RCC 7860 (cell line): ENCODE data around the gene SAMD4B.

Source experiments
- DNase-seq: peaks from one replicate; pipeline ENCODE4 v3.0.0-alpha.2; 2015; ENCODE audit warnings: low spot score
- FAIRE-seq: peaks from 2 replicates; lab custom pipeline; 2012; peaks lifted over from hg19 to GRCh38; lab: Jason Lieb, UNC

Gene SAMD4B

DNA sequence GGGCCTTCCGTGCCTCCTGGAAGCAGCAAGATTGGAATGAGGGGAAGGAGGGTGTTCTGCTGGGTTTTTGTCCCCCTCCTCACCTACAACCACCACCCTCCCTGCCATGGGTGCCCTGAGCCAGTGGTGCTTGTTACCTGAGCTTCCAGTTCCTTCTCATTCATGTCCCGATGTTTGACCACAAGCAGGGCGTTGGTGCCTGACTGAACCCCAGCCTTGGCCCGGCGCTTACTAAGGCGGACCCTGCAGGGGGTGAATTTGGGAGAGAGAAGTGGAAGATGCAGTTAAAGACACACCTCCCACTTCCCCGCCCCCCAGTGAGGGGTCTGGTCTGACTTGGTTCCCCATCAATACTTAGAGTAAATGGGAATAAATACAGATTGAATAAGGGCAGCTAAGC lies 44.3 kb downstream of the SAMD4B start:
- no peak for DNase-seq
- no peak for FAIRE-seq

DNA sequence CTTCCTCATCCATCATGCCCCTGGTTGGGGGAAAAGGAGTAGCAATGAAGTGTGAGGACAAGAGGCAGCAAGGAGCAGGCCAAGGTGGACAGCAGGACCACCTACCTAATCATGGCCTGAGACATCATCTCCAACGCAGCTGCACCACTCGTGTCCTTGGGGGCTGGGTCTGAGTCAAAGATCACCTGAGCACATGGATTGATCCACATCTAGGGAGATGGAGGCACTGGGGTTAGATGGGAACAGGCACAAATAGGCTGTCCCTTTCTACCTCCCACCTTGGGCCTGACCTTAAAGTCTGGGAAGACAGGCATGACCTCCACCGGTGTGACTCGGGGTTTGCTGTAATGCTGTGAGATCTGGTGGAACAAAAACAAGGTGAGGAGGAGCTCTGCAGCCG lies 46.4 kb downstream of the SAMD4B start:
- DNase-seq (no peak), FAIRE-seq (no peak)

GRCh38 chr19:39389631-39390414 lies 47.6 kb downstream of the SAMD4B start:
- DNase-seq (no peak), FAIRE-seq (no peak)

GRCh38 chr19:39390451-39390750 lies 48.2 kb downstream of the SAMD4B start:
- no peak for FAIRE-seq
- DNase-seq = no peak

DNA sequence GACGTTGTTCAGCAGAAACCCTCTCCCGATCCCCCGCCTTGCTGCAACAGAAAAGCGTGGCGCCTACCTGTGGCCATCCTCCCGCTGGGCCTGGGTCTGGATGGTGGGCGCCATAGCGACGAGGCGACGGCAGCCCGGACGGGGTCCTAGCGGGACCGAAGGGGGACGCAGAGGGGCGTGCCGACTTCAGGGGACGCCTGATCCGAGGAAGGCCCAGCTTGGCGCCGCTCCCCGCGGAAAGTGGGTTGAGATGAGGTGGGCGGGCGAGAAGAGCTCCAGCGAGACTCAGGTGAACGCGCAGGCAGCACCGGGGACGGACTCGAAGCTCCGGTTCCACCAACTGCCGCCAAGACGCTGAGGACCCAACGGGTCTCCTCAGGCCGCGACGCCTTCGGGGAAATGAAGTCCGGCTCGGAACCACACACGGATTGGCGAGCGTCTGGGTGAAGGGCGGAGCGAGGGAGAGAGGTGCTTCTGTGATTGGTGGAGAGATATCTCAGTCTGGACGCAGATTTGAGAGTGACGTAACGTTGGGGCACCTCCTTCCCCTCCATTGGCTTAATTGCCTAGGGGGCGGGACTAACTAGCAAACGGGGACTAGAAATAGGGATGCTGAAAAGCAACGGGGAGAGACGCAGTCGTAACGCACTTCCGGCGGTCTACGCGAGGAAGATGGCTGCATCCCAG lies 48.7 kb downstream of the SAMD4B start, which contains the start of the genes MED29 and PAF1:
Gene MED29, plus strand, starts transcription at position 628 of the 687 bp plus-strand sequence. Its CDS starts 45 bp downstream, at position 673.
Gene PAF1, minus strand, starts transcription at position 356 of the 687 bp plus-strand sequence. Its CDS starts 242 bp downstream, at position 114.
- peak; percentile 98 for DNase-seq
- peak; percentile 94 for FAIRE-seq

GRCh38 chr19:39397360-39398296 lies 55.4 kb downstream of the SAMD4B start:
- FAIRE-seq (no peak), DNase-seq (peak; percentile 66)

DNA sequence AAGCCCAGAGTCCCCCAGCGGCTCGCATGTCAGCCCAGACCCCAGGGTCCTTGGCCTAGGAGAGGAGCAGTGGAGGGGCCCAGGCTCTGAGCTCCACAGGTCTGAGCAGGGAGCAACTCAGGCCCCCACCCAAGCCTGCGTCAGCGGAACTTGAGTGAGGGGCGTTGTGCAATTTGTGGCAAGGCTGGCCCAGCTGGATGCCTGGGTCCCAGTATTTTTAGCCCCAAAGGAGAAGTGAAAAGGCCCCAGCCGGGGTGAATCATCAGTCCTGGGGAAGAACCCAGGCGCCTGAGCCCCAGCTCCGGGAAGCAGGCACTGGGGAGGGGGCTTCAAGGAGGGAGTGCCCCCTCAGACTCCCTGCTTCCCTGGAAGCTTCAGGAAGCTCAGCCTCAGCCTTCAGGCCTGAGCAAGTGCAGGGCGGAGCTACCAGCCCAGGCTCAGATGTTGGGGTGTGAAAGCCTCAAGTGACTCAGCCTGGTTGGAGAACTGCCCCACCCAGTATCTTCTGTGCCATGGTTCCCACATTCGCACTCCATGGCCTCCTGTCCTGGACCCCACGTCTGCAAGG lies 56.2 kb downstream of the SAMD4B start:
- FAIRE-seq (no peak), DNase-seq (peak; percentile 14)

DNA sequence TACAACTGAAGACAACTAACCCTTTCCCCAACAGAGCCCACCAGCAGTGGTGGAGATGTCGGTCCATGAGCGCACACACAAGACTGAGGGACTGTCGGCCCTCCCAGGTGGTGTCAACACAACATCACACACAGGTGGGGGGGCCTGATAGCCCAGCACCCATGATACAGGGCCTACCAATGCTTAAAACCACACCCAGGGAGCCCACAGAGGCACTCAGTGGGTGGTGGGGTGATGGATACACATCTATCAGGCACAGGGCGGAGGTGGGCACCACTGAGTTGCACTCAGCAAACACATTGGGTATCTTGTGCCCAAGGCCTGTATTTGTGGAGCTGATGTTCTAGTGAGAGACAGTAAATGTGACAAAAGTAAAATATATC lies 57.4 kb downstream of the SAMD4B start:
- no peak for FAIRE-seq
- DNase-seq = no peak

- FAIRE-seq (no peak), DNase-seq (no peak)
These were observed 57.8 kb downstream of the SAMD4B start for GRCh38 chr19:39400061-39400460.

DNA sequence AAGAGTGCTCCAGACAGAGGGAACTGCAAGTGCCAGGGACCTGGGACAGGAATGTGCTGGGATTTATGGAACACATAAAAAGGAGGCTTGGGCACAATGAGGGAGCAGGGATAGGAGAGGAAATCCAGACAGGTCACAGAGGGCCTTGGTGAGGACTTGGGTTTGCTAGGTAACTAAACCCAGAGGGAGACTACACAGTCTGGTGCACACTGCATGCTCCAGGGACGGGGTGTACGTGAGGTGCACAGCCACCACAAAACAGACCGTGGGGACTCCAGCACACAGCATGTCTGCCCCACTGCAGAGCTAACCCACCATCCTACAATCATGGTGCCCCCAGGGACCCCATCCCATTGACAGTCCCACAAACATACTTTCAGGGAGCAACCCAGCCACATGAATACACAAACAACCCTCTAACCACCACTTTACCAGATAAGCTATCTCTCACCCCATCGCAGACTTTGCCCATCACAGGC lies 58.9 kb downstream of the SAMD4B start:
- no peak for FAIRE-seq
- DNase-seq = peak; percentile 32

GRCh38 chr19:39401549-39402345 lies 59.5 kb downstream of the SAMD4B start:
- peak; percentile 93 for DNase-seq
- FAIRE-seq = peak; percentile 81

DNA sequence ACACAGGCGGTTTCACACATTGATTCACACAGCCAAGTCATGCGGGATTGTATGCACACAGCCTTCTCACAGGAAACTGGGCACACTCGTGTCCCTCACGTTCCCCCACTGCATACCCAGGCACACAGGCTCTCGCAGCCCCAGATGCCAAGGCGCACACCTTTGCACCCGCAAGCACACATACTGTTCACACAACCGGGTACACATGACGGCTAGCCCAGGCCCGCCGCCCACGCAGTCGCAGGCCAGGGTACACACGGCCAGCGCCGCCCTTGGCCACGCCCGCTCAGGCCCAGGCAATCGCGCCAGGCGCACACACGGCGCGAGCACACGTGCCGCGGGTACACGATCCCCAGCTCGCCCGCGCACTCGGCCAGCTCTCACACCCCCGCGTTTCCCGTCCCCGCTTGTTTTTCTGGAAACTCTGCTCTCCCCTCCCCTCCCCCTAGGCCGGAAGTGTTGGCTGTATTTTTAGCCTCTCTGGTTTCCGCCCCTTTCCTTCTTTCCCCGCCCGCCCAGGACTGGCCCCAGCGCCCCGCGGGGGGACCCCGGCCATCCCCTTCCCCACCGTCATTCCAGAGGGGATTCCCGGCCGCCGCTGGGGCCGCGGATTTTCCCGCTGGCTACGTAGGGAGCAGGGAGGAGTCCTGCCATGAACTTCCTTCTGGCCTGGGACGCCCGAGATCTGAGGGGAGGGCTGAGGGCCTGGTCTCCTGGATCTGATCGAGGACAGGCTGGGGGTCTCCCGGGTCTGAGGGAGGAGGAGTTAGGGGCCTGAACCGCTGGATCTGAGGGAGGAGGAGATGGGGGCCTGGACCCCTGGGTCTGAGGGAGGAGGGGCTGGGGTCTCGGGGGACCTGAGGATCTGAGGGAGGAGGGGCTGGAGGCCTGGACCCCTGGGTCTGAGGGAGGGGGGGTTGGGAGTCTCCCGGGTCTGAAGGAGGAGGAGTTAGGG lies 60.4 kb downstream of the SAMD4B start:
- FAIRE-seq (no peak), DNase-seq (peak; percentile 67)

- DNase-seq (peak; percentile 79), FAIRE-seq (no peak)
These were observed 61.4 kb downstream of the SAMD4B start for GRCh38 chr19:39403331-39404312.

GRCh38 chr19:39405261-39405957 lies 63.2 kb downstream of the SAMD4B start:
- DNase-seq (no peak), FAIRE-seq (no peak)

- no peak for FAIRE-seq
- DNase-seq = no peak
These were observed 63.9 kb downstream of the SAMD4B start for GRCh38 chr19:39405958-39406655.

GRCh38 chr19:39406656-39407409 lies 64.6 kb downstream of the SAMD4B start, which contains the start of gene ZFP36:
Gene ZFP36, plus strand, starts transcription at chr19:39406847. Its CDS starts 58 bp downstream, at chr19:39406905.
- FAIRE-seq = no peak
- DNase-seq = peak; percentile 62
